Right lobe of liver (tissue), 4 donors: ENCODE results near the gene KLHL10.
A peak's percentile ranks its signal among the peaks of the same experiment; 100 is the strongest.

Source experiments
- POLR2A ChIP-seq: fragments of 450-650 bp; IDR thresholded peaks from one replicate; pipeline ENCODE4 v1.6.1; 2017; ENCODE audit warnings: antibody characterized with exemption, mild to moderate bottlenecking
- TF ChIP-seq, protein P1 (sequence below), 4 donors: fragments of 200-600 bp in 3 of 4; fragments of 450-650 bp in 1 of 4; IDR thresholded peaks; one replicate each; pipeline versions ENCODE4 v1.5.1 to v1.8.0; 2016 to 2022; ENCODE audit warnings: antibody characterized with exemption in 4 of 4, mild to moderate bottlenecking in 2 of 4
- donor health status: DM: no; HTN: no; CAD: no.
- donor health status: DM: no; HTN: no; CAD: no.
- donor health status: DM: no; HTN: yes; CAD: no.

DNA sequence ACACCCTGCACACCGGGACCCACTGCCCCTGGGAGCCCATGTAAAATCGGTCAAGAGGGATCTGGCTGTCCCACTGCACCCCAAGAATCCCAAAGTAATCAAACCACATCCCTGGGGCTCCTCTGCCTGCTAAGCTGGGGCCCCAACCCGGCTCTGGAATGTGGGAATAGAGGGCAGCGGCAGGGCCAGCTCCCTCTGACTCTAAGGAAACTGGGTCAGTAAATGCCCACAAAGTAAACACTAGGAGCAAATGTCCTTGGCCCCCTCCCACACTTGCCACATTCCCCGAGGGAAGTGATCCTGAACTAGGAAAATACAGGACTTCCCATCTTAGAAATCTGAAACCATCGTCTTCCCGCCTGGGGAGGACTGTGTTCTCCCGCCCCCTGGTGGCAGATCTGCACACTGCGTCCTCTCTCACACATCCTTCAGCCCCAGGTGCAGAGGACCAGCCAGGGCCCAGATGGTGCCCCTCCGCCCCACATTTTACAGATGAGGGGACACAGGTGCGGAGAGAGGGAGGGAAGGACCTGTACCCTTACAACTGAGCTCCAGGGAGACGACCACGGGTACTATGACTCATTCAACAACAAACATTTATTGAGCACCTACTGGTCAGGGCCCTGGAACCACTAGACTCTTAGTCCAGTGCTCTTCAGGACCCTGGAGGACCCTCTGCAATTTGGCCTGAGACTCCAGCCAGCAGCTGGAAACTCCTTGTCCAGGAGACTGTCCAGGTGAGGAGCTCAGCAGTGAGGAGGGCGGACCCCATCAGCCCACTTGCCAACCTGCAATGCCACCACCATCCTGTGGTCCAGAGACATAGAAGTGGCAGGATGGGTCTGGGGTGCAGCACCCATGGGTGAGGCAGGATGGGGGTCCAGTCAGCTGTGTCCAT is 36.0 kb upstream of the KLHL10 start:
- TF ChIP-seq, protein P1, sequence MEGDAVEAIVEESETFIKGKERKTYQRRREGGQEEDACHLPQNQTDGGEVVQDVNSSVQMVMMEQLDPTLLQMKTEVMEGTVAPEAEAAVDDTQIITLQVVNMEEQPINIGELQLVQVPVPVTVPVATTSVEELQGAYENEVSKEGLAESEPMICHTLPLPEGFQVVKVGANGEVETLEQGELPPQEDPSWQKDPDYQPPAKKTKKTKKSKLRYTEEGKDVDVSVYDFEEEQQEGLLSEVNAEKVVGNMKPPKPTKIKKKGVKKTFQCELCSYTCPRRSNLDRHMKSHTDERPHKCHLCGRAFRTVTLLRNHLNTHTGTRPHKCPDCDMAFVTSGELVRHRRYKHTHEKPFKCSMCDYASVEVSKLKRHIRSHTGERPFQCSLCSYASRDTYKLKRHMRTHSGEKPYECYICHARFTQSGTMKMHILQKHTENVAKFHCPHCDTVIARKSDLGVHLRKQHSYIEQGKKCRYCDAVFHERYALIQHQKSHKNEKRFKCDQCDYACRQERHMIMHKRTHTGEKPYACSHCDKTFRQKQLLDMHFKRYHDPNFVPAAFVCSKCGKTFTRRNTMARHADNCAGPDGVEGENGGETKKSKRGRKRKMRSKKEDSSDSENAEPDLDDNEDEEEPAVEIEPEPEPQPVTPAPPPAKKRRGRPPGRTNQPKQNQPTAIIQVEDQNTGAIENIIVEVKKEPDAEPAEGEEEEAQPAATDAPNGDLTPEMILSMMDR (IDR thresholded peaks at IDR 0.05) = peak; percentile 93 to 98 (median 96)
- TF ChIP-seq POLR2A = no peak
